Testis (tissue), 2 donors: ENCODE data around the gene MAPKAPK3.

ENCODE experiments used
- POLR2A ChIP-seq: fragments of 450-650 bp; IDR thresholded peaks from one replicate; pipeline ENCODE4 v1.6.1; 2017; ENCODE audit warnings: antibody characterized with exemption, mild to moderate bottlenecking, moderate library complexity
- TF ChIP-seq, protein P1 (sequence below), 3 experiments: fragments of 450-650 bp in 2 of 3; fragments of 200-600 bp in 1 of 3; sonication (generic) in 1 of 3; IDR thresholded peaks; one replicate each; pipeline ENCODE4 v1.5.1; 2016 to 2019; ENCODE audit warnings: antibody characterized with exemption in 3 of 3, mild to moderate bottlenecking in 2 of 3, moderate library complexity in 1 of 3

GRCh38 chr3:50625231-50626182 lies 8.6 kb downstream of the MAPKAPK3 start:
- TF ChIP-seq, protein P1, sequence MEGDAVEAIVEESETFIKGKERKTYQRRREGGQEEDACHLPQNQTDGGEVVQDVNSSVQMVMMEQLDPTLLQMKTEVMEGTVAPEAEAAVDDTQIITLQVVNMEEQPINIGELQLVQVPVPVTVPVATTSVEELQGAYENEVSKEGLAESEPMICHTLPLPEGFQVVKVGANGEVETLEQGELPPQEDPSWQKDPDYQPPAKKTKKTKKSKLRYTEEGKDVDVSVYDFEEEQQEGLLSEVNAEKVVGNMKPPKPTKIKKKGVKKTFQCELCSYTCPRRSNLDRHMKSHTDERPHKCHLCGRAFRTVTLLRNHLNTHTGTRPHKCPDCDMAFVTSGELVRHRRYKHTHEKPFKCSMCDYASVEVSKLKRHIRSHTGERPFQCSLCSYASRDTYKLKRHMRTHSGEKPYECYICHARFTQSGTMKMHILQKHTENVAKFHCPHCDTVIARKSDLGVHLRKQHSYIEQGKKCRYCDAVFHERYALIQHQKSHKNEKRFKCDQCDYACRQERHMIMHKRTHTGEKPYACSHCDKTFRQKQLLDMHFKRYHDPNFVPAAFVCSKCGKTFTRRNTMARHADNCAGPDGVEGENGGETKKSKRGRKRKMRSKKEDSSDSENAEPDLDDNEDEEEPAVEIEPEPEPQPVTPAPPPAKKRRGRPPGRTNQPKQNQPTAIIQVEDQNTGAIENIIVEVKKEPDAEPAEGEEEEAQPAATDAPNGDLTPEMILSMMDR (IDR thresholded peaks at IDR 0.05): no peak
- TF ChIP-seq POLR2A: no peak
